NK-92 treated with Interleukin-12 subunit alpha and Interleukin-12 subunit beta, amount 100 ng/mL, for 24 hours (cell line): Measurements from ENCODE around the gene USP4.

ENCODE experiments used
- DNase-seq: peaks from one replicate; lab custom pipeline; 2025; lab: John Stamatoyannopoulos, UW

Gene USP4

DNA sequence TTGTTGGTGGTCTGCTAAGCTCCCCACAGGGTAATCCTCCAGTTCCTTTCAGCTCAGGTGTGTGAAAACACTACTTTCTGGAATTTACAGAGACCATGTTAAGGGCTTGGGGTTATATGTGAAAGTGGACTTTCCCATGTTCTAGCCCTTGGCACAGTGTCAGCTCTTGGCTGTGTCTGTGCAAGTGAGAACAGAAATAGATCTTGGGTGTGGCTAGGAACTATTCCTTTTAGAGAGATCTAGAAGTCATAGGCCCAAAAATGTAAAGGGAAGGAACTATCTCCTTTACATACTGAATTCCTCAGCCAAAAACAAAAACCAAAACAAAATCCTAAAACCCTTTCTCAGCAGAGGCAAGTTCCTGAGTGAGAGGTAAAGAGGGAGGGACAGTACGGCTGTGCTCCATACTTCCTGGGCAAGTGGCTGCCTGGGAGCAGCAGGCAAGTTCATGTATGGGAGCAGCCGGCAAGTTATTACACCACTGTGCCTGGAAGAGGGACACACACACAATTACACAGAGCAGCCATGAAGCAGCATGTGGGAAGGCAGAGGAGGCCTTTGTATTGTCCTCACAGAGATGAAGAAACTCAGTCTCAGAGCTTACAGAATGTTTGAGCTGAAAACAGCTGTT, 43.0 kb downstream of the USP4 start:
- no peak for DNase-seq

GRCh38 chr3:49295489-49296058, 44.3 kb downstream of the USP4 start:
- DNase-seq: no peak

DNA sequence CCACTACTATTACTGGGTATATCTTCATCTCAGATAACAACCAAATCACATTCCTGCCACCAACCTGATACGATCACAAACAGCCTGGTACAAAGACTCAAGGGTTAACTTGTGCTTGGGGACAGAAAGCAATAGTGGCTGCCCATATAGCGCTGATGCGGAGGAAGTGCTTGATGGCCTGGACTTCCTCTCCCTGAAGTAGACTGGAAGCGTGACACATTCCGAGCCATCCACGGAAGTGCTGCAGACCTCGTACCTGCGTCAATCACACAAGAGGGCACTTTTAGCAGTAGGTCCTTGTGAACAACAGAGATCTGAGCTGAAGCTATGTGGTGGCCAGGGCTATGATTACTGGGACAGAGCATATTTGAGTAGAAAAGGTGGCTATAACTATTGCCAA, 45.5 kb downstream of the USP4 start:
- no peak for DNase-seq

DNA sequence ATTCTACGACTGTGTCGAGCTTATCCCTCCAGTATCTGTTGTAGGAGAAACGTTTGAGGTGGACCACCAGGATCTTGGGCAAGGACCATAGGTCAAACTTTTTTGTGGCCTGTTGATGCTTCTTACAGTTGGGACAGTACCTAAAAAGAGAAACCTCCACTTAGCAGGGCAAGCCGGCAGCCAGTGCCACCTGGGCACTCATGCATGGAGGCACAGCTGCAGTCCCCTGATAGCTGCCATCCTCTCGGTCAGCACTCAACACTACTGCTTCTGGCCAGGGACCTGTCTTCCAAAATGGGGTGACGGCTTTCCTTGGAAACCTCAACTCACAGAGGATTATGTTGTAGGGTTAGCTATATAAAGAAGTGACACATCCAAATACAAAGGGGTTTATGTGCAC, 55.9 kb downstream of the USP4 start:
- DNase-seq: no peak

GRCh38 chr3:49279376-49279775, 60.5 kb downstream of the USP4 start:
- DNase-seq: no peak

DNA sequence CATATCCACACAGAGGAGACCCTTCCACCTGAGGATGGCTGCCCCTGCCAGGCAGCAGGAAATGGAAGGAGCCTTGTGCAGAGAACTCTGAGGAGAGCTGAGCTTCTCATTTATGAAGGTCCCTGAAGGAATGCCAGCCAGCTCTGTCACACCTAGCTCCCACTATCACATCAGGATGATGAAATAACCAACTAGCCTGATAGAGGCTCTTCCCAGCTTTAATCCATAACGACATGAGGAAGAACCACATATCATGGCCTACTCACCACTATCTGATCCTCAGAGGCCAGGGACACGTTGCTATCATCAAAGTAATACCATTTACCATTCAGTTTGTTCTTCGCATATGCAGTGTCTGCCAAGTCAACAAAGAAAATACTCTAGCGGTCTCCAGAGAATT, 61.3 kb downstream of the USP4 start:
- no peak for DNase-seq

- no peak for DNase-seq
These were observed 62.5 kb downstream of the USP4 start for GRCh38 chr3:49277383-49277775.

- DNase-seq: no peak
These were observed 63.1 kb downstream of the USP4 start, which contains the start of gene C3orf62 for GRCh38 chr3:49276475-49277382. TSS of gene C3orf62 (minus strand) at chr3:49277232. CDS start at chr3:49276872, 360 bp downstream.

DNA sequence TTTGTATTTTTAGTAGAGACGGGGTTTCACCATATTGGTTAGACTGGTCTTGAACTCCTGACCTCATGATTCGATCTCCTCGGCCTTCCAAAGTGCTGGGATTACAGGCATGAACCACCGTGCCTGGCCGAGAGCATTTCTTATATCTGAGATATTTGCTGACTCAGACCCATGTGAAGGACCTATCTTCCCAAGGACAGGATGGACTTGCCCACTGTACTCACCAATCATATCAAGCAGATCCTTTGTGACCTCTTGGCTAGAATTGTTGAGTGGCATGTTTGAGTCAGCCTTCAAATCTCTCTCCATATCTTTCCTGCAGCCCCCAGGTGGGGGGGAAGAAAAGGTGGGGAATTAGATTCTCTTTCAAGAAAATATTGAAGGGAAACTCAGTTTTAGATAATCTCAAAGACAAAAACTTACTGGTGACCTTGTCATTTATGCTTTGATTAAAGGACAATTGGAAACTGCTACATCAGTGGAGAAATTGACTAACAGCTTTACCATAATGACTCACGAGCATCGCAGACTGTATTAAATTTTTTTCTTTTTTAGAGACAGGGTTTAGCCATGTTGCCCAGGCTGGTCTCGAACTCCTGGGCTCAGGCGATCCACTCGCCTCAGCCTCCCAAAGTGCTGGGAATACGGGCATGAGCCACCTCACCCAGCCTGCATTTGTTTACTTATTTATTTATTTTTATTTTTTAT, 65.9 kb downstream of the USP4 start:
- DNase-seq: no peak

DNA sequence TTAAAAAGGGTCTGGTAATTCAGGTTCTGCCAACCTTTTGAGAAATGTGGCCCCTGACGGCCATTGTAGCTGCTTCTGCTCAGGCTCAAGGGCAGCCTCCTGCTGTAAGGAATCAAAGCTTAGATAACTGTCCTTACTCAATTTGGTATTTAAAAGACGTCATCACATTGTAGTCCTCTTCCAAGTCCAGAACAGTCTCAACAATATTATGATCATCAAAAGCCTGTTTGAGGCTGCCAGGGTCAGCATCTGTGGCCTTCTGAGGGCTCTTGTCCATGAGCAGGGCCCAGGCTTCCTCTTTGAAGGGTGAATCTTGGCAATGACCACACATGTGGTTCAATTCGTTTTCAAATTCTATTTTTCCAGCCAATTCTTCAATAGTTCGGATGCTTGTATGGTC, 68.8 kb downstream of the USP4 start:
- no peak for DNase-seq

DNA sequence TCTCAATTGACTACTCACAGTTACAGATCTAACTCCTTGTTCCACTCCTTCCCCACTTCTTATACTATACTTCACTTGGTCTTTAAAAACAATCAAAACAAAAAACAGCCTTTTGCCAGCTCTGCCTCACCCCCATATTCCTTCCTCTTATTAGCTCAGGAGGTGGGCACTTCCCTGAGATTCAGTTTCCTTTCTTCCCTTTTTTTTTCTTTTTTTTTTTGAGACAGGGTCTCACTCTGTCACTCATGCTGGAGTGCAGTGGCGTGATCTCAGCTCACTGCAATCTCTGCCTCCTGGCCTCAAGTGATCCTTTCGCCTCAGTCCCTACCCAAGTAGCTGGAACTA, 69.7 kb downstream of the USP4 start:
- DNase-seq: no peak

- no peak for DNase-seq
These were observed 70.3 kb downstream of the USP4 start for GRCh38 chr3:49269443-49270155.

DNA sequence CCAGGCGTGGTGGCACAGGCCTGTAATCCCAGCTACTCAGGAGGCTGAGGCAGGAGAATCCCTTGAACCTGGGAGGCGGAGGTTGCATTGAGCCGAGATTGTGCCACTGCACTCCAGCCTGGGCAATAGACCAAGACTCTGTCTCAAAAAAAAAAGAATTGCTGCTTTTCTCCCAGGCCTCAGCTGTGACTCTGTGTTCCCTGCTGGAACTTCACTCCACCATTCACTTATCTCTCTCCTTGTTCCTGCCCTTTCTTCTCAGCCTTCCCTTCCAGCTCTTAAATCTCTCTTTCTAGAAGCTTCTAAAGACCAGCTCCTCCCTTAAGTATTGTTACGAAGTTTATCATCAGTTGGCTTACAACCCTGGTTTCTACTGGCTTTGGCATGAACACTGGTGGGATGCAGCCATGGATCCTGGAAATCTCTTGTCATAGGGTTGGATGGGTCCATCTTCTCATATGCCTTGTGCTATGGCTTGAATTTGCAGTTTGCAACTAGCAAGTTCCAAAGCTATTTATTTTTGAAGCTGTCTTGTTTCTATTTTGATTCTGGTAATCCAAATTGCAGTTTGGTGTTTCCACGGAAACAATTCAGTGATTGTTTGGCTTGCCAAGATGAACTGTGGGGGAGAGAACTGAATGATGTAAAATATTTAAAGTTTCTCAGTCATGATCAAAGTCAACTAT, 73.3 kb downstream of the USP4 start:
- no peak for DNase-seq

GRCh38 chr3:49265661-49266386, 74.0 kb downstream of the USP4 start:
- no peak for DNase-seq

- no peak for DNase-seq
These were observed 76.5 kb downstream of the USP4 start for GRCh38 chr3:49263159-49263889.

DNA sequence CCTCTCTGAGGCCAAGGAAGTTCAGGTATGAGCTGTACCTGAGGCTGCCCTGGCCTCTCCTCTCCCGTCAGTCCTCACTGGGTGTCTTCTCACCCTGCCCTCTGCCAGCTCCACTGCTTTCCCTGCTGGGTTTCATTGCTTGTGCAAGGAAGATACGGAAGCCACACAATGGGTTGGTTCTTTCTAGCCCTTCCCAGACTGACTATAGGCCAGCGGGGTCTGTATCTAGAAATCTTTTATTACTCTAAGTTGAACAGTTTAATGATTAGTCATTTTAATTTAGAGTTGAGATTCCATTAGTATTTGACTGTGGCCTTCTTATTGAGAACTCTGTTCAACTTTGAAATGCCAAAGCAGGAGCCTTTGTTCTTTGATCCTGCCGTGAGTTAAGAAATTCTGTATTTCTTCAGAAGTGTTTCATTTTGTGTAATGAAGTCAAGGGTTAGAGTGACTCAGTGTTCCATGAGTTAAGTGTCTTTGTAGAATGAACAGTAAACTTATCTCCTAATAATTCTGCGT, 79.0 kb downstream of the USP4 start:
- no peak for DNase-seq

DNA sequence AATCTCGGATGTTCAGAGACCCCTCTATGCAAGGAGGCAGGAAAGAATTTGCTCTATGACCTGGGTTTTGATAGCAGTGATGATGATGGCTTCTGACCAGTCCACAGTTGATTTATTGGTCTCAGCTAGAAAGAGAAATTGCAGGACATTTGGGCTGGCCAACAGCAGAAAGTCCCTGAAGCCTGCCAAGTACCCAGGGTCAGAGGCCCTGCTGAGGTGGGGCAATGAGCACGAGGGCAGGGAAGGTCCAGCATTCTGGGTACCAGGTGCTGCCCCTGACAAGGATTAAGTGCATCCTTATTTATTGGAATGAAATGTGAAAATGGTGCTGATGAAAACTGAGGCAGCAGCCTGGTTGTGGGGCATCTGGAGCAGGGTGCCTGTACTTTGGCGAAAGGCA, 82.7 kb downstream of the USP4 start:
- DNase-seq: no peak

- no peak for DNase-seq
These were observed 83.9 kb downstream of the USP4 start for GRCh38 chr3:49255718-49256511.

- no peak for DNase-seq
These were observed 84.7 kb downstream of the USP4 start for GRCh38 chr3:49255112-49255511.
